GM10266 (cell line): ENCODE results near the gene TSACC.
"Not testable (repeated sequence)": the region's sequence is repeated elsewhere in the genome, so short reads cannot be mapped to it uniquely, and the experiment has no call there.

Source experiments
- DNase-seq: peaks from one replicate; pipeline ENCODE4 v3.0.0; 2012; ENCODE audit errors: extremely low spot score
- CTCF ChIP-seq: IDR thresholded peaks from 2 replicates; pipeline ENCODE4 v1.5.1; 2012; ENCODE audit warnings: mild to moderate bottlenecking, low read depth; ENCODE audit not compliant: control insufficient read depth, insufficient read depth; ENCODE audit errors: missing control alignments

The TSACC gene

GRCh38 chr1:156347331-156347730, 9.0 kb downstream of the TSACC start:
- DNase-seq, result no peak
- TF ChIP-seq CTCF, result no peak

- not testable (repeated sequence) for DNase-seq
Observed at GRCh38 chr1:156352481-156352880, 14.2 kb downstream of the TSACC start.

DNA sequence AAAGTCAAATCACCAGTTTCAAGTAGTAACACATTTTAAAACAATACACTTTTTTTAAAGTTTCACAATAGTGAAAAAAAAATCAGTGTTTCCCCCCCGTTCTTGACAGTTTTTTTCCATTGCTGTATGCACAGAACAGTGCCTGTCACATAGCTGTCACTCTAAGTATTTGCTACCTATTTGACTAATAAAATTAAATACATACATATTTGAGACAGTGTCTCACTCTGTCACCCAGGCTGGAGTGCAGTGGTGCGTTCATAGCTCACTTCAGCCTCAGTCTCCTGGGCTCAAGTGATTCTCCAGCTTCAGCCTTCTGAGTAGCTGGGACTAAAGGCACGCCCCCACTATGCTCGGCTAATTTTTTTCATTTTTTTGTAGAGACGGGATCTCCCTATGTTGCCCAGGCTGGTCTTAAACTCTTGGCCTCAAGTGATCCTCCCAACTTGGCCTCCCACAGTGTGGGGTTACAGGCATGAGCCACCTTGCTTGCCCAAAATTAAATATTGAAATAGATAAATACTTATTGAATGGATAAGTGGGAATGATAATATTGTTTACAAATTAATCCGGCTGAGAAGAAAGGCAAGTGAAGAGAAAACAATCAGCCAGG, 18.0 kb downstream of the TSACC start:
- DNase-seq, result no peak
- no peak for TF ChIP-seq CTCF

- DNase-seq, result peak; percentile 67
- peak; percentile 76 for TF ChIP-seq CTCF
Observed at GRCh38 chr1:156356875-156357534, 18.7 kb downstream of the TSACC start.

- TF ChIP-seq CTCF, result no peak
- DNase-seq, result no peak
Observed at GRCh38 chr1:156357977-156358376, 19.7 kb downstream of the TSACC start.

- TF ChIP-seq CTCF, result no peak
- no peak for DNase-seq
Observed at GRCh38 chr1:156358641-156359040, 20.3 kb downstream of the TSACC start.

- TF ChIP-seq CTCF, result no peak
Observed at GRCh38 chr1:156359249-156359648, 20.9 kb downstream of the TSACC start.

More at GRCh38 chr1:156359249-156359648, 20.9 kb downstream of the TSACC start:
- no peak for DNase-seq
